OCI-LY3 (cell line): ENCODE data around the gene VPS35L.

ENCODE experiments used
- CTCF ChIP-seq: fragments of 200-600, 300-600 bp; sonication (generic); IDR thresholded peaks from 2 replicates; pipeline ENCODE4 v1.5.1; 2014; ENCODE audit warnings: antibody characterized with exemption, low read length, low read depth
- EZH2phosphoT487 ChIP-seq: fragments of 200-600 bp; shearing (Covaris generic); IDR thresholded peaks from 2 replicates; pipeline ENCODE4 v1.6.1; 2018; ENCODE audit warnings: antibody characterized with exemption, mixed run types, low read depth

GRCh38 chr16:19540241-19540970, 15.1 kb upstream of the VPS35L start:
- TF ChIP-seq CTCF (no peak), EZH2phosphoT487 (no peak)
